ENCODE data around the gene BLOC1S5.

BLOC1S5 gene

DNA sequence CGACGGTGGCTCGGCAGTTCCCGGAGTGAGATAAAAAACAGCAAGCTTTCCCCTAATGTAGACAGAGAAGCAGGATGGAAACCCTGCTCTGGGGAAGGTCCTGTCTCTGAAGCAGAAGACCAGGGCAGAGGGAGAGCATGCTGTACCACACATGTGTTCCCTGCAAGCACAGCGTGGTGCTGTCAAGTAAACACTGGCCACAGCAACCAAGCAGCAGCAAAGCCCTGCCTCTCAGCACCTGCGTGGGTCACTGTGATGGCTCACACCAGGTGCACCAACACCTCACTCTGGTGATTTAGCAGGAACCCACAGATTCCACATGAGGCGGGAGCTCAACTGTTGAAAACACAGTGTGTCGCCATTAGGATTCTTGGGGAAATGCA is 88.4 kb downstream of the BLOC1S5 start:
- Mint-ChIP-seq H3K4me3 (no peak overlapping the region), H3K27me3 (peaks cover 9% of the 10 kb centered on the region), H3K9me3 (no peaks in the 10 kb centered on the region), H3K36me3 (ENCODE audit: low read depth) (peaks cover 2% of the 10 kb centered on the region), H3K27ac (no peak overlapping the region), H3K4me1 (peaks cover 8% of the 10 kb centered on the region)
- ATAC-seq = peak; percentile 46
- no peak for DNase-seq

DNA sequence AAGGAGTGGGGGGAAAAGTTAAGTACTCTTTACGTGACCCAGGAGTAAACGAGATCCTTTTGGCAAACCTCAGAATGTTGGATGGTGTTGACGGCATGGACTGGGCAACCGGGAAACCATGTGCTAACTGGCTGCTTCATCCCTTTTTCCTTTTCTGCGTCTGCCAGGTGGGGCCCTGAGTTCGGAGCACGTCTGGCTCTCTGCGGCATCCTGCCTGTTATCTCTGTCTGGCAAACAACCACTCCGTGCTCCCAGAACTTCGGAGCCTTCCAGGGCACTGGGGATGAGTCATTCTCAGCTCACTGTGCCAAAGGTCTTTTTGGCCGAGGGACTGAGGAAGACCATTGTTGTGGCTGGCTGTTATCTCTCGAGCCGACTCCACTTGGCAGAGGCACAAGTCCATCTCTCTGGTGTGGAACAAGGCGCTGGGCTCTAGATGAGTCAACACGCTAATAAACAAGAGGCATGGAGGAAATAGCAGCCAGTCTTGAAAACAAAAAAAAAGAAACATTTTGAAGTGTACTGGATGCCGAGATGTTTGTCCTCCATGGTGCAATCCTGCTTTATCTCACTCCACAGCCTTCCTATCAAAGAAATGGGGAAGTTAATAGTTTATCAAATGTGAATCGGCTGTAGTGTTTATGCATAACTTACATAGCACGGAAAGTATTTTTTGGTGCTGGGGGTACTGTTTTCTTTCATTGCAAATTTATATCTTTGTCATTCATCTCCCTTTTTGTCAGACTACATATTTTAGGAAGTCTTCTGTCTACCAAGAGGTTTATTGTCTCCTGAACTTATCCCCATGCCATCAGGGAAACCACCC is 89.0 kb downstream of the BLOC1S5 start:
- Mint-ChIP-seq H3K9me3 (no peaks in the 10 kb centered on the region), H3K27ac (no peak overlapping the region), H3K4me3 (no peak overlapping the region), H3K27me3 (peaks cover 9% of the 10 kb centered on the region), H3K36me3 (ENCODE audit: low read depth) (peaks cover 2% of the 10 kb centered on the region), H3K4me1 (peaks cover 8% of the 10 kb centered on the region)
- ATAC-seq (no peak), DNase-seq (no peak)

DNA sequence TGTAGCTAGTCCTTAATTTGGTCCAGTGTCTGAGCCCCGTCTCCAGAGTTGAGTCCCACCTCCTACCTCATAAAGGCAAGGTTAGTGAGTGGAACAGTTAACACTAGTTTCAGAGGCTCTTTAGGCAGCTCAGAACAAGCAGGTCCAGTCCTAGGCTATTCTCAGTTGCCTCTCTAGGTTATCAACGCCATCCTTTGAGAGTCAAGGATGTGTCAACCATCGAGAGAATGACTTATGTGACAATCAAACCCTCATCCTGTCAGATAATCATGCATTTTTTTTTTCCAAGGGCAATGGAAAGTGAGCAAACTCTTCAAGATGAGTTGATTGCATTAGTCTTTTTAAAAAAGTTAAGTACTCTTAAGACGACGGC is 89.6 kb downstream of the BLOC1S5 start:
- Mint-ChIP-seq H3K27me3 (peaks cover 9% of the 10 kb centered on the region), H3K36me3 (ENCODE audit: low read depth) (peaks cover 2% of the 10 kb centered on the region), H3K4me1 (peaks cover 8% of the 10 kb centered on the region), H3K27ac (no peak overlapping the region), H3K9me3 (peaks cover 3% of the 10 kb centered on the region), H3K4me3 (no peak overlapping the region)
- DNase-seq (no peak), ATAC-seq (no peak)

DNA sequence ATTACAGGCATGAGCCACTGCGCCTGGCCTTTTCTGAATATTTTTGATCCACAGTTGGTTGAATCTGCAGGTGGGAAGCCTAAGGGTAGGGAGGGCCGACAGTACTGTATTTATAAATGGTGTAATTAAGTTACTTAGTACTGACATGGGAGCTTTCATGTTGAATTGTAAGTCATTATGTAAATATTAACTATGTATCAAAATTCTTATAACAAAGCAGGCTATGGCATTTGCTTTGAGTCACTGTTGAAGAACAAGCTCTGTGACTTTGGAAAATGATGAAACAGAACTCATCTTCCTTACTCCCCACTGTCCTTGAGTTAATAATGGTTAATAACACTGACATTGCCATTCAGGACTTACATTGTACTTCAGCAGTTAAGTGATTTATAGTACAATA is 90.6 kb downstream of the BLOC1S5 start:
- no peak overlapping the region for H3K4me3 Mint-ChIP-seq
- H3K9me3 Mint-ChIP-seq = peaks cover 10% of the 10 kb centered on the region
- peaks cover 9% of the 10 kb centered on the region for H3K27me3 Mint-ChIP-seq
- DNase-seq (no peak), ATAC-seq (no peak)
- H3K27ac Mint-ChIP-seq = no peak overlapping the region
- peaks cover 7% of the 10 kb centered on the region for H3K4me1 Mint-ChIP-seq
- H3K36me3 Mint-ChIP-seq (ENCODE audit: low read depth) = peaks cover 6% of the 10 kb centered on the region

DNA sequence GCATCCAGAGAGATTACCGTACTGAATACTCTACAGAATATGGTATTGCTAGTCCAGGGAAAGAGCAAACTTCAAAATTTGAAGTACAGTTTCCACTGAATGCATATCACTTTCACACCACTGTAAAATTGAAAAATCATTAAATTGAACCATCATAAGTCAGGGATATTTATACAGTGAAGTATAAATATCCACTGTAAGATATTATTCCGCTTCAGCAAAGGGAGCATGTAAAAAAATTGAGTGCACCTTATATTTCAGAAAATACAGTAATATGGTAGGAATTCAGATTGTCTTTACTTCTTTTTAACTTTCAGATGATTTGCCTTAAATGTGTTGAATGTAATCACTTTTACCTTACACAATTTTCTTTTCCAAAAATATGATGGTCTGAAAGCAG is 92.7 kb downstream of the BLOC1S5 start:
- ATAC-seq (no peak), DNase-seq (no peak)
- H3K36me3 Mint-ChIP-seq (ENCODE audit: low read depth) = peaks cover 6% of the 10 kb centered on the region
- H3K9me3 Mint-ChIP-seq = peaks cover 10% of the 10 kb centered on the region
- H3K4me1 Mint-ChIP-seq = peaks cover 7% of the 10 kb centered on the region
- H3K27me3 Mint-ChIP-seq = peaks cover 7% of the 10 kb centered on the region
- no peak overlapping the region for H3K27ac Mint-ChIP-seq
- H3K4me3 Mint-ChIP-seq = no peak overlapping the region

DNA sequence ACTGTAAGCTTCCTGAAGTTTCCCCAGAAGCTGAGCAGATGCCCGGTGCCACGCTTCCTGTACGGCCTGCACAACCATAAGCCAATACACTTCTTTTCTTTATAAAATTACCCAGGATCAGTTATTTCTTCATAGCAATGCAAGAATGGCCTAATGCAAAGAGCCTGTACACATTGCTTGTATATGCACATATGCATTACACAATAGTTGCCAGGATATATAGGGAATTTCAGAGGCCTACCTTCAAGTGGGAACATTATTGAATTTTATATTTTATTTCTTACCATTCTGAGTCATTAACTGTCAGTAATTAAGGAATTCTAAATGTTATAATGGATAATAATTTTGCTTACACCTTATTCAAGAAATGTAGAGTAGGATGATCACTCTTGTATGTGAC is 93.6 kb downstream of the BLOC1S5 start:
- Mint-ChIP-seq H3K27ac (no peak overlapping the region), H3K27me3 (peaks cover 5% of the 10 kb centered on the region), H3K4me1 (peaks cover 7% of the 10 kb centered on the region), H3K9me3 (peaks cover 10% of the 10 kb centered on the region), H3K36me3 (ENCODE audit: low read depth) (peaks cover 6% of the 10 kb centered on the region), H3K4me3 (no peak overlapping the region)
- ATAC-seq (no peak), DNase-seq (no peak)
